Peyer's patch (tissue), 4 donors: ENCODE results near the gene NEDD9.

Experiments used
- POLR2A ChIP-seq, 2 donors: fragments of 450-650 bp; IDR thresholded peaks; one replicate each; pipeline ENCODE4 v1.5.1; 2017; ENCODE audit warnings: antibody characterized with exemption in 2 of 2, mild to moderate bottlenecking in 2 of 2, moderate library complexity in 2 of 2
- TF ChIP-seq, protein P1 (sequence below), 6 experiments: fragments of 450-650 bp in 4 of 6; fragments of 200-600 bp in 2 of 6; sonication (generic) in 1 of 6; IDR thresholded peaks; one replicate each; pipeline ENCODE4 v1.5.1; 2017 to 2019; ENCODE audit warnings: antibody characterized with exemption in 6 of 6, mild to moderate bottlenecking in 3 of 6, moderate library complexity in 1 of 6

DNA sequence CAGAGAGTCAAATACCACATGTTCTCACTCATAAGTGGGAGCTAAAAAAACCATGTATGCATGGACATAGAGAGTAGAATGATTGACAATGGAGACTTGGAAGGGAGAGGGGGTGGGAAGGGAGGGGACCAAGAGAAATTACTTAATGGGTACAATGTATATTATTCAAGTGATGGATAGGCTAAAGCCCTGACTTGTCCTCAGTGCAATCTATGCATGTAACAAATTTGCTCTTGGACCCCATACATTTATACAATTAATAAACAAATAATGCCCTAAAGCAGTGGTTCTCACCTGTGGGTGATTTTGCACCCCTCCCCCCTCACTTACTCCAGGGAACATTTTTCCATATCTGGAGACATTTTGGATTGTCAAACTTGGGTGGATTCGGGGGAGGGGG, 33.5 kb upstream of the NEDD9 start:
- TF ChIP-seq, protein P1, sequence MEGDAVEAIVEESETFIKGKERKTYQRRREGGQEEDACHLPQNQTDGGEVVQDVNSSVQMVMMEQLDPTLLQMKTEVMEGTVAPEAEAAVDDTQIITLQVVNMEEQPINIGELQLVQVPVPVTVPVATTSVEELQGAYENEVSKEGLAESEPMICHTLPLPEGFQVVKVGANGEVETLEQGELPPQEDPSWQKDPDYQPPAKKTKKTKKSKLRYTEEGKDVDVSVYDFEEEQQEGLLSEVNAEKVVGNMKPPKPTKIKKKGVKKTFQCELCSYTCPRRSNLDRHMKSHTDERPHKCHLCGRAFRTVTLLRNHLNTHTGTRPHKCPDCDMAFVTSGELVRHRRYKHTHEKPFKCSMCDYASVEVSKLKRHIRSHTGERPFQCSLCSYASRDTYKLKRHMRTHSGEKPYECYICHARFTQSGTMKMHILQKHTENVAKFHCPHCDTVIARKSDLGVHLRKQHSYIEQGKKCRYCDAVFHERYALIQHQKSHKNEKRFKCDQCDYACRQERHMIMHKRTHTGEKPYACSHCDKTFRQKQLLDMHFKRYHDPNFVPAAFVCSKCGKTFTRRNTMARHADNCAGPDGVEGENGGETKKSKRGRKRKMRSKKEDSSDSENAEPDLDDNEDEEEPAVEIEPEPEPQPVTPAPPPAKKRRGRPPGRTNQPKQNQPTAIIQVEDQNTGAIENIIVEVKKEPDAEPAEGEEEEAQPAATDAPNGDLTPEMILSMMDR (IDR thresholded peaks at IDR 0.05), result no peak
- no peak for TF ChIP-seq POLR2A (IDR thresholded peaks at IDR 0.05)
